NCI-H2171 treated with DMSO at 0.1 percent for 48 hours (cell line): Measurements from ENCODE around the gene ZBTB16.

Source experiments
- DNase-seq: peaks from one replicate; lab custom pipeline; 2025; lab: John Stamatoyannopoulos, UW

Gene ZBTB16

GRCh38 chr11:114084414-114084813 is 24.9 kb downstream of the ZBTB16 start:
- DNase-seq: peak; percentile 21

- DNase-seq: no peak
Observed at GRCh38 chr11:114085965-114086793, 26.7 kb downstream of the ZBTB16 start.

- no peak for DNase-seq
Observed at GRCh38 chr11:114087025-114087424, 27.5 kb downstream of the ZBTB16 start.

- DNase-seq: no peak
Observed at GRCh38 chr11:114088216-114088615, 28.7 kb downstream of the ZBTB16 start.

GRCh38 chr11:114088836-114089235 is 29.3 kb downstream of the ZBTB16 start:
- DNase-seq: no peak

- DNase-seq: no peak
Observed at GRCh38 chr11:114089748-114090147, 30.2 kb downstream of the ZBTB16 start.

GRCh38 chr11:114090225-114090910 is 30.9 kb downstream of the ZBTB16 start:
- DNase-seq: no peak

- DNase-seq: no peak
Observed at GRCh38 chr11:114090976-114091375, 31.5 kb downstream of the ZBTB16 start.

- no peak for DNase-seq
Observed at GRCh38 chr11:114091516-114092397, 32.2 kb downstream of the ZBTB16 start.

GRCh38 chr11:114092478-114092877 is 33.0 kb downstream of the ZBTB16 start:
- no peak for DNase-seq

- no peak for DNase-seq
Observed at GRCh38 chr11:114092953-114093352, 33.4 kb downstream of the ZBTB16 start.

GRCh38 chr11:114094516-114094915 is 35.0 kb downstream of the ZBTB16 start:
- DNase-seq: no peak

- DNase-seq: no peak
Observed at GRCh38 chr11:114095899-114096298, 36.4 kb downstream of the ZBTB16 start.

- peak; percentile 14 for DNase-seq
Observed at GRCh38 chr11:114097832-114098231, 38.3 kb downstream of the ZBTB16 start.

- peak; percentile 83 for DNase-seq
Observed at GRCh38 chr11:114098927-114099326, 39.4 kb downstream of the ZBTB16 start.

GRCh38 chr11:114099392-114100178 is 40.1 kb downstream of the ZBTB16 start:
- peak; percentile 57 for DNase-seq

- DNase-seq: no peak
Observed at GRCh38 chr11:114102993-114103896, 43.7 kb downstream of the ZBTB16 start.

- no peak for DNase-seq
Observed at GRCh38 chr11:114105611-114106010, 46.1 kb downstream of the ZBTB16 start.

- no peak for DNase-seq
Observed at GRCh38 chr11:114106047-114106446, 46.5 kb downstream of the ZBTB16 start.

GRCh38 chr11:114106986-114107385 is 47.5 kb downstream of the ZBTB16 start:
- no peak for DNase-seq
